BE2C (cell line): ENCODE data around the gene NCBP2.

Experiments
- DNase-seq: peaks from one replicate; pipeline ENCODE4 v3.0.0-alpha.2; 2020
- H3K27me3 ChIP-seq: fragments of 250-450 bp; sonication (Bioruptor Pico); 2 replicates; pipeline ENCODE4 v1.5.1; 2020; ENCODE audit warnings: mild to moderate bottlenecking
- H3K36me3 ChIP-seq: fragments of 250-450 bp; sonication (Bioruptor Pico); 2 replicates; pipeline ENCODE4 v1.5.1; 2020; ENCODE audit warnings: mild to moderate bottlenecking
- H3K4me1 ChIP-seq: fragments of 250-450 bp; sonication (Bioruptor Pico); 2 replicates; pipeline ENCODE4 v1.5.1; 2020
- H3K4me3 ChIP-seq: 2 replicates; pipeline ENCODE4 v1.5.1; 2011; ENCODE audit warnings: low read depth, low read length
- H3K9me3 ChIP-seq: fragments of 250-450 bp; sonication (Bioruptor Pico); 2 replicates; pipeline ENCODE4 v1.5.1; 2020
- CTCF ChIP-seq: IDR thresholded peaks from 2 replicates; pipeline ENCODE4 v1.5.1; 2012; ENCODE audit warnings: mild to moderate bottlenecking, low read depth, low read length

NCBP2 gene

GRCh38 chr3:196920733-196921132 is 21.6 kb downstream of the NCBP2 start:
- no peaks in the 10 kb centered on the region for H3K27me3 ChIP-seq
- DNase-seq: no peak
- H3K4me3 ChIP-seq: no peak overlapping the region
- H3K36me3 ChIP-seq: peaks cover 2% of the 10 kb centered on the region
- no peaks in the 10 kb centered on the region for H3K4me1 ChIP-seq
- H3K9me3 ChIP-seq: no peaks in the 10 kb centered on the region; the same call in 1 of the 2 replicates
- no peak for TF ChIP-seq CTCF

GRCh38 chr3:196918968-196919367 is 23.4 kb downstream of the NCBP2 start:
- H3K9me3 ChIP-seq: peaks cover 3% of the 10 kb centered on the region; the same call in 1 of the 2 replicates
- no peak overlapping the region for H3K4me3 ChIP-seq
- DNase-seq: no peak
- no peaks in the 10 kb centered on the region for H3K4me1 ChIP-seq
- H3K27me3 ChIP-seq: no peaks in the 10 kb centered on the region
- no peak for TF ChIP-seq CTCF
- peaks cover 14% of the 10 kb centered on the region for H3K36me3 ChIP-seq

DNA sequence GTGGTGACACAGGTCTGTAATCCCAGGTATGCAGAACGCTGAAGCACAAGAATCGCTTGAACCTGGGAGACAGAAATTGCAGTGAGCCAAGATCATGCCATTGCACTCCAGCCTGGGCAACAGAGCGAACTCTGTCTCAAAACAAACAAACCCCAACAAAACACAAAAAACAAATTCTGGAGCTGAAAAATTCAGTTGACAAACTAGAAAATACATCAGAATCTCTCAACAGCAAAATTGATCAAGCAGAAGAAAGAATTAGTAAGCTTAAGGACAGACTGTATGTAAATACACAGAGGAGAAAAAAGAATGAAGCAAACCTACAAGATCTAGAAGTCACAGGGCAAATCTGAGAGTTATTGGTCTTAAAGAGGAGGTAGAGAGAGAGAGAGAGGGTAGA is 25.3 kb downstream of the NCBP2 start:
- Histone ChIP-seq H3K36me3 (peaks cover 14% of the 10 kb centered on the region), H3K4me1 (no peaks in the 10 kb centered on the region), H3K4me3 (no peak overlapping the region), H3K9me3 (peaks cover 3% of the 10 kb centered on the region; the same call in 1 of the 2 replicates), H3K27me3 (no peaks in the 10 kb centered on the region)
- no peak for DNase-seq
- TF ChIP-seq CTCF: no peak

DNA sequence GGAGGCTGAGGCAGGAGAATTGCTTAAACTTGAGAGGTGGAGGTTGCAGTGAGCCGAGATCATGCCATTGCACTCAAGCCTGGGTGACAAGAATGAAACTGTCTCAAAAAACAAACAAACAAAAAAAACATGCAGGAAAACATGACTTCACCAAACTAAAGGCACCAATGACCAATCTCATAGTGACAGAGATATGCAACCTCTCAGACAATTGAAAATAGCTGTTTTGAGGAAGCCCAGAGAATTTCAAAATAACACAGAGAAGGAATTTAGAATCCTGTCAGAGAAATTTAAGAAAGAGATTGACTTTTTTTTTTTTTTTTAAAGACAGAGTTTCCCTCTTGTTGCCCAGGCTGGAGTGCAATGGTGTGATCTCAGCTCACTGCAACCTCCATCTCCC is 26.1 kb downstream of the NCBP2 start:
- no peak for DNase-seq
- Histone ChIP-seq H3K4me3 (no peak overlapping the region), H3K9me3 (peaks cover 3% of the 10 kb centered on the region; the same call in 1 of the 2 replicates), H3K36me3 (peaks cover 14% of the 10 kb centered on the region), H3K27me3 (no peaks in the 10 kb centered on the region), H3K4me1 (no peaks in the 10 kb centered on the region)
- TF ChIP-seq CTCF: no peak

GRCh38 chr3:196915375-196915774 is 27.0 kb downstream of the NCBP2 start:
- Histone ChIP-seq H3K36me3 (peaks cover 14% of the 10 kb centered on the region), H3K4me1 (no peaks in the 10 kb centered on the region), H3K9me3 (peaks cover 3% of the 10 kb centered on the region; the same call in 1 of the 2 replicates), H3K4me3 (no peak overlapping the region), H3K27me3 (no peaks in the 10 kb centered on the region)
- no peak for TF ChIP-seq CTCF
- no peak for DNase-seq

GRCh38 chr3:196914866-196915265 is 27.5 kb downstream of the NCBP2 start:
- TF ChIP-seq CTCF: no peak
- H3K9me3 ChIP-seq: peaks cover 3% of the 10 kb centered on the region; the same call in 1 of the 2 replicates
- no peak for DNase-seq
- H3K36me3 ChIP-seq: peaks cover 14% of the 10 kb centered on the region
- H3K4me1 ChIP-seq: no peaks in the 10 kb centered on the region
- no peaks in the 10 kb centered on the region for H3K27me3 ChIP-seq
- no peak overlapping the region for H3K4me3 ChIP-seq
